ENCODE measurements around the gene MYL12A.

The MYL12A gene

DNA sequence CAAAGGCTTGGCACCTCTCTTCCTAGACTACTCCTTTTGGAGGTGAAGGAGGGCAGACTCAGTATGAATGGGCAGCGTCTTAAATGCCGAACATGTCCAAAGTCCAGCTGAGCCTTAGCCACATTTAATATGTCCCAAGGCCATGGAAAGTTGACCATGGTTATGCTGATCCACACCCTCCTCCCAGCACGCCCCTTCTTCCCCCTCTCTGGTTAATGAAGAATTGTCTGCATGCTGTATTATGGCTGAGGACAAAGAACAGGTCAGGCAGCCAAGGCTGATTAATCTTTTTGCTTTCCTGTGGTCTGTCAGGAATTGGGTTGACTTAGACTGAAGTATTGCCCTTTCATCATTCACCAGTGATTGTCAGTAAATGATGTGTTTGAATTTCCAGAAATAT is 22.0 kb upstream of the MYL12A start:
- DNase-seq, result no peak

DNA sequence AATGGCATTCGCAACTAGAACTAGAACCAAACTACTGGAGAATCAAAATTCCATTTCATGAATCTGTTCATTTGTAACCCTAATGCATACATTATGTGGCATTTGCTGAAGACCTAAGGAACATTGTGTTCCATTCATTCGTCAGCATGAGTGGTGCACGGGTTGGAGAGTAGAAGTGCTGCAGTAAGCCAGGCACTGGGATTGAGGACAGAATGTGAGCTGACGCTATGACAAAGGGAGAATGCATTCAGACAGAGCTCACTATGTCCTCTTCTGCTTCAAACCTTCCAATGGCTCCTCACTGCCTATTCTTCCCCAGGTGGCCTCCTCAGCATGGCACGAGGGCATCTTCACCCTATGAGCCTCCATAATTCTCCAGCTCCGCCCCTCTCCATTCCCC is 21.6 kb upstream of the MYL12A start:
- no peak for DNase-seq

DNA sequence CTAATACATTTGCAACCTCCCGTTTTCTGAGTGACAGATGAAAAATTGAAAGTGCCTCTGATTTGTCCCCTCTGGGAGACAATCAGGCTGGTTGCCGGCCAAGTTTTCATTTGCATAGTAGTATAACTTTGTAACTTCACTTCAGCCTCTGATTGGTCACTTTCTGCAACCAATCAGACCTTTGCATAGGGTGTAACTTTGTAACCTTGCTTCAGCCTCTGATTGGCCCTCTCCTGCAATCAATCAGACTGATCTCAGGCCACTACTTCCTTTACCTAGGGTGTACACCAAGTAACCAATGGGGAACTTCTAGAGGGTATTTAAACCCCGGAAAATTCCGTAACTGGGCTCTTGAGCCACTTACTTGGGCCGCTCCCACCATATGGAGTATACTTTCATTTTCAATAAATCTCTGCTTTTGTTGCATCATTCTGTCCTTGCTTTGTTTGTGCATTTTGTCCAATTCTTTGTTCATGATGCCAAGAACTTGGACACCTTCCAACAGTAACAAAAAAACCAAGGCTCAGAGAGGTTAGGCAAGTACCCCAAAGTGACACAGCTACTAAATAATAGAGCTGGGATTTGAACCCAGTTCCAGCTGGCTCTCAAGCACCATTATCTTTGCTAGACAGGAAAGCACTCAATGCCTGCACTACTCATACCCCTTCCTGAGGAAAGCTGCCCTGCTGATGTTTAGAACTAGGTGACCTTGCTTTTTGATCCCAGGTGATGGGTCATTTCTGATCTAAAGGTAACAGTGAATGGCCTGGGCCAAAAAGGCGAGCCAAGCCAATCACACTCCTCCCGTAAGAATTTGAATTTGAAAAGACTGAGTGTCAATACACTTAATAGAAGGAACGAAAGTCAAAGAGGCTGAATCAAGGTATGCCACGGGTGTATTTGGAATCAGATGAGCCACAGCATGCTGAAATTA is 16.9 kb upstream of the MYL12A start:
- peak; percentile 76 for DNase-seq

DNA sequence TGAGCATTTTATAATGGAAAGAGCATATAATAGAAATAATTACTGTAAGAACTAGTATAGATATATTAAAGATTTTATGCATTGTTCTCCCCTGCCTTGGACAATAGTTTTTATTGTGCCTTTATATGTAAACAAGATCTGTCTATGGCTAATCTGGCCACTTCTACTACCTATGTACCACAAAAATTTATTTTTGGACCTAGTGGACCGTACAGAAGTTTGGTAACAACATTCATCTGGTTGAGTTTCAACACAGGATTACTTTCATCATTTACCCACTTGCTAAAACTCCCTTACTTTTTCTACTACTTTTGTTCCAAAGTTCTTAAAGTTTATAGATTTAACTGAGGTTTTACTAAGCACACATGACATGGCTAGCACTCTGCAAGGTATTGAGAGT is 14.6 kb upstream of the MYL12A start:
- no peak for DNase-seq

DNA sequence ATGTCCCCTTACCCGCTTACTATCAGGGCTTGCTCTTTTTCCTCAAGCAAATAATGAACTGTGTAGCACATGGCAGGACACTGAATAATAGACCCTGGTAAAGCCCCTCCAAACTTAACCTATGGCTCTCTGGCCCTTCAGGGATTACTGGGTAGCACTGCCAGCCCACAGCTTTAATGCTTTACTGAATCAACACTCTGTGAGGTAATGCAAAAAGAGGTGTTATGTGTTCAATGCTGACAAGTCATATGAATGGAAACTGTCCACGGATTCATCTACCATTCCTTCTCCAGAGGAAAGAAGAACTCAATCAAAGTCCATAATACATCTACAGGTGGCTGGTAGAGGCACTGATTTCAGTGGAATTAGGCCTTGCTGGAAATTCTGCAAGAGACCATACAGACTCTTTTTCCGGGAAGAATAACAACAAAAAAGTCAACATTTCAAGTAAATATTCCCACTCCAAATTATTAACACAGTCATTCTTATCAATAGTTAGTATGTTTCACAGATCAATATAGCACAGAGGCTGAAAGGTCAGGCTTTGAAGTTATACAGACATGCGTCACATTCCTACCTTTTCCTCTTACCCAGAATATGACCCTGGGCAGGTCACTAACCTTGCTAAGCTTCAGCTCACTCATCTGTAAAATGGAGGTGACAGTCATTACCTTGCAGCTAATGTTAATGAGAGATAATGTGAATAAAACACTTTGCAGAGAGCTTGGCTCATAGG is 14.0 kb upstream of the MYL12A start:
- DNase-seq, result no peak

DNA sequence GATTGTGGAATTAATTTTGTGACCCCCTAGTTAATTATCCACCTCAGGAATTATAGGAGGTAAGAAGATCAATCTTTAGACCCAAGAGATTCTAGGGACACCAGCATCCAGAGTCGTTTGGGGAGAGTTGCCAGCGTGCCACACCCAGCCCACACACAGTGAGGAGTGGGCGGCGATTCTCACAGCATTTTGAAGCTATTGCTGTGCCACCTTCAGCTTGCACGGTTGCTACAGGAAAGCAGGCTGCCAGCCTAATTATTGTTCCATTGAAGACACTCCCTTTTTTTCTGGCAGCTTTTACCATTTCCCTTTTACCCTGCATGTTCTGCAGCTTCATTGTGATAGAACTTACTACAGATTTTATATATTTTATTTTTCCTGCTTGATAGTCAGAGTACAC is 13.1 kb upstream of the MYL12A start:
- DNase-seq, result no peak

DNA sequence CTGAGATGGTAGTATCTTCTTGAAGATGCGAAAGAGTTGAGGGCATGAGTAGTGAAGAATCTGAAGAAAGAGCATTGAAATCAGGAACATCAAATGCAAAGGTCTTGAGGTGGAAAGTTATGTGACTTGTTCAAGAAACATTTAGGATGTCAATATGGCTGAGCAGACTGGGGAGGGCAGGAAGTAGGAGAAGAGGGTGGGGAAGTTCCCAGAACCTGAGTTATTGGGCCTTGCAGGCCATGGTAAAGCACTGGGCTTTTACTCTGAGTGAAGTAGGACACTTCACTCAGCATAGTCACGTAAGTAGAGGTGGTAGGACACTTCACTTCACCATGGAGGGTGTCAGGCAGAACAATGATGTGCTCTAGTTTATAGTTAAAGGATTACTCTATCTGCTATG is 11.8 kb upstream of the MYL12A start:
- no peak for DNase-seq

DNA sequence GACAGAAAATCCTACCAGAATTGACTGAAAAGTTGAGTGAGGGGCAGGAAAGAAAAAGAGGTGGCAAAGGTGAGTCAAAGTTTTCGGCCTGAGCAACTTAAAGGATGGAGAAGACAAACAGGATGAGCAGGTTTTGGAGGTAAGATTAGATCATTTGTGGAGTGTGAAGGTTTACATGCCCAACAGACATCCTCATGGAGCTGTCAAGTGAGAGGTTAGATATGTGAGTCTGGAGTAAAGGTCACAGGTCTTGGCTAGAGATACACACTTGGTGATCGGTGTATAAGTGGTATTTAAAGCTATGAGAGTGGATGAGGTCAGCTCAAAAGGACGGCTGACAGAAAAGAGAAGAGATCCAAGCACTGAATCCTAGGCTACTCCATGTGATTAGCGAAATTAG is 11.1 kb upstream of the MYL12A start:
- no peak for DNase-seq

DNA sequence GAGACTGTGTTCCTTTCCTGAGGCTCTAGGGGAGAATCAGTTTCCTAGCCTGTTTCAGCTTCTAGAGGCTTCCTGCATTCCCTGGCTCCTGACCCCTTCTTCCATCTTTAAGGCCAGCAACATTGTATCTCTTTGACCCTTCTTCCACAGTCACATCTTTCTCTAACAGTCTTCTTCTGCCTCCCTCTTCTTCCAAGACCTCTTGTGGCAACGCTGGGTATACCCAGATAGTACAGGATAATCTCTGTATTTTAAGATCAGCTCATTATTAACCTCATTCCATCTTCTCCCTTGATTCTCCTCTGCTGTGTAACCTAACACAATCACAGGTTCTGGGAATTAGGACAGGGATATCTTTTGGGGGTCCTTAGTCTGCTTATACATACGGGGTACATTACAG is 8.9 kb upstream of the MYL12A start:
- DNase-seq, result no peak

DNA sequence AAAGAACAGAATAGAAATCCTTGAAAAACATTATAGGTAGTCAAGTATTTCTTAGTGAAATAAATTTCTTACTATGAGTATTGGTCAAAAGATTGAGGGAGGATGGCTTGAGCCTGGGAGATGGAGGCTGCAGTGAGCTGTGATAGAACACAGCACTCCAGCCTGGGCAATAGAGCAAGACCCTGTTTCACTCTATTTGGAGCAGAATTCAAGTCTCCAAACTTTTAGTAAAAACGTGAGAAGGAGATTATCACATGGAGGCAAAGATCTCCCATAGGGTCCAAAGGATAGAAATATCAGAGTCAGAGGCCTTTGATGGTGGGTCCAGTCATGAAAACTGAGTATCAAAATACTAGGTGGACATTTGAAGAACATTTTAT is 2.4 kb upstream of the MYL12A start:
- DNase-seq, result no peak

DNA sequence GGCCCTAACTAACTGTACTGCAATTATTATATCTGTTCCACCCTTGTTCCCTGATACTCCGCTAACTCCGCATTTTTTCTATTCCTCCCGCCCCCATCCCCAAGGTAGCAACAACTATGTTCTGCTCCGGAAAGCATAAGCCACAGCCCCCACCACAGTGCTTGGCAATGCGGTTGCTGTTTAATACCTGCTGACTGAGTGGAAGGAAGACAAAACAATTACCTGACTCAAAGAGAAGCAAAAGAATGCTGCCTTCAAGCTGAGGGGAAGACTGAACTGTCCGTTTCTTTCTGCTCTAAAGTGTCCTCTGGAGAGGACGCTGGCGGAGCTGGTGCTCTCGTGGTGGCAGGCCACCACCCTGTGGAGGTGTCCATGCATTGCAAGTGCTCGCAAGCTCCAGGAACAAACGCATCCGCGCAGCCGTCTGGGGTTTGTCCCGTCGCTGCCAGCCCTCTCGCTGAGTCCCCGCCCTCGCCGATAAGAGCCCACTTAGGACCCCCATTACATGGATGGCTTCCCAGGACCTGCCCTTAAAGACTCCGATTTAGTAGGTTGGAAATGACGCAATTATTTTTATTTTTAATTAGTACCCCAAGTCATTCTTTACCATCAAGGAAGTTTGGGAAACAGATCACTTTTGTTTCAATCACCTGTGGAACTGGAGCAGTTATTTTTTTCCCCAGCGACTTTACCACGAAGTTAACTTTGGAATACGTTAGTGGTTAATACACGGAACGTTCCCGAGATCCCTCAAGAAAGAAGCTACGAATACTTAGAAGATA is 1.6 kb upstream of the MYL12A start:
- DNase-seq, result peak; percentile 91

DNA sequence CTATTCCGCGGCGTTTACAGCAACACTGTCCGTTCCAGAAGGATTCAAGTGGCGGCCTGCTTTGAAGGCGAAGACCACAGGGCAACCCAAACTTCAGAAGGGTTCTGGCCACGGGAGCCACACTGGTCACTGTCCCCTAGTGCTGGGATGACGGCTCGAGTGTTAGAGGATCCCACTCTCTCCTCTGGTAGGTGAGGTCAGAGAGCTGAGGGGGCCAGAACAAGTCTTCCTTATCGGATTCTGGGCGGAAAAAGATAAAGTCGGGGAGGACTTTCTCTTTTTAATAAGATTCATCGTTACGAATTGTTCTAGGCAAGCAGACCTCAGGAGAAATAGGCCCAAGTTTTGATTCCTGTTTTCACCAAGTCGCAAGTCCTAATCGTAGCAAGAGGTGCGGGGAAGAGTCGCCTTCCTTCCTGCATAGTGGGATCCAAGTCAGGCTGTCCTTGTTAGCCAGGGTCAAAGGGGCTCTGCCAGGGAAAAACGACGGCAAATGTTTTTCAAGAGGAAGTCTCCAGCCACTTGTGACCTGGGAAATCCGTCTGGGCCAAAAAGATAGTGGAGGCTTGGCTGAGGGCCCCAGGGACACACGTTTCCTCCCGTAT is 864 bp upstream of the MYL12A start:
- DNase-seq, result peak; percentile 56

DNA sequence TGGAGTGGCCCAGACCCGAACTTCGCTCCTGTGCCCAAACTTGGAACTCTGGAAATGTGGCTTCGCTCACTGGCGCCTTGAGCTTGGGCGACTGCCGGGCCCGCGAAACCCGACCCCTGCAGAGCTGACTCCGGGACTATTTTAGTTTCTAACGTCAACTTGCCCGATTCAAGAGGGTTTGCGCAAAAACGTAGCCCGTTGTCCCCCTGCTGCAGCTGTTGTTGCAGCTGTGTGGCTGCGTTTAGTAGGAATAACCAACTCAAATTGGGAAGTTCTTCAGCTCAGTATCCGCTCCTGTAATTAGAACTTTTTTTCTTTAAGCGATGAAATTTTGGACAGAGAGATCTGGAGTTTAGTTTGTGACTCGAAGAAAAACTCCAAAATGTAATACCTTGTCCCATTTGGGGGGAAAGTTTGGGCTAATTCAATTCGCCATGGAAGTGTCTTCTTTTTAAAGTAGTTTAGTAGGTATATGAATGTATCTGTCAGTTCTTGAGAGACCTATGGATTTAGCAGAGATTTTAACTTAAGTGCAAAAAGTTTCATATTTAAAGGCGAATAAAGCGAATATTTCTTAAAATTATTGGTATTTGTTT is 559 bp downstream of the MYL12A start:
- peak; percentile 69 for DNase-seq

DNA sequence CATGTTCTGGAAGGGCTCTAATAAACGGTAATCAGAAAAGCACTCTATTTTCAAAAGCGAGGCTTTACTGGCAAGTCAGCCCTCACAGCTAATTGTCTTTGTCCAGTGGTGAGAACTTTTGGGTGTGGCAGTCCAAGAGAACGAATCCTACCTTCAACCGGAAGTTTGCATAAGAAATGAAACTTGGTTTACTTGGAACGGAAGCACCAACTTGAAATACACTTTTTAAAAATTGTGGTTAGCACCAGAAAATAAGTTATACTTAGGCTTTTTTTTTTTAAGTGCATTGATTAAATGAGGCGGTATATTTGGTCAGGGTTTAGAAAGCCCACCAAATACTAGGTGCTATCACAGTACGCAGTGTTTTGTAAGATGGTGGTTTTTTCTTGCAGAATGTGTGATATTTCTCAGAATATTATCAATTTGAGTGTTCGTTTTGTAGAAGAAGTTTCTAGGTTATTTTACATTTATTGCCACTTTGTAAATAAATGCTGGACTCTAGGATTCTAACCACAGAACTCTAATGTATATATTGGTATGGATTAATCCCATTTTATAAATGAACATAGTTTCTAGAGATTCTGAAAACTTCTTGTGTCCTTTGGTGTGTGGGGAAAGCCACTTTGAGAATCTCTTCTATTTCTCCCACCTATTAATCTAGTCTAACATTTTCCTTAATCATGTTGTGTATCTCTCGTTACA is 1.2 kb downstream of the MYL12A start:
- peak; percentile 84 for DNase-seq

DNA sequence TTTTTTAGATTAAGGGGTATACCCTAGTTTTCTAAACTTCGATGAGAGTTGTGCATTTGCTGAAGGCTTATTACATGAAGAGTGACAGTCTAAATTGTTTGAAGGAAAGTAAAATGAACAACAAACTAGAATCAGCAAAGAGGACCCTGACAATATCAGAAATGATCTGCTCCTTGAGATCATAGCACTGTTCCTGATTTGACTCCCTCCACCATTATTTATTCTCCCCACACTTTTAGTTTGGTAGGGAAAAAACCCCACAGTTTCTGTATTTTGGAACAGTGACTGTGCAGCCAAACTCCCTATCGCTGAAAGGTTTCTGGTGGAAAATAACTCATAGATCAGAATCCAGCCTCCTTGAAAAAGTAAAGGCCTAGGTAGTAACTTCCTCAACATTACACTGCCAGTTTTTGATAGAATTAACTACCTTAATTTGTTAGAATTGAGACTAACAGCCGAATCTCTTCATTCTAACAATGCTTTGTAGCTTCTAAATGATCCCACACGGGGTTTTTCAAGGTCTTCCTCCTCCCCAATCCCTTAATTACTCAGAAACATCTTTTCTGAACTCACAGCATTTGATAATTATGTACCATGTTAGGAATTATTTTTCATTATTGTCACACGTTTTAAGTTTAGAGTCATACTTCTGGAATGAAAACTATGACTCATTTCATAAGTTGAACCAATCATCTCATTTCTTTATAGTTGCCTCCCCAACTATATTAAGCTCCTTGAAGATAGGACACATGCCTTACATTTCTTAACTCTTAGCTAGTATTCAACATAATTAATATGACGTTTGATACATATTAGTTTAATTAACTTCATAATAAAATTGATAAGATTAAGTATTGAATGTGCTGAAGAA is 2.9 kb downstream of the MYL12A start:
- DNase-seq, result peak; percentile 40

DNA sequence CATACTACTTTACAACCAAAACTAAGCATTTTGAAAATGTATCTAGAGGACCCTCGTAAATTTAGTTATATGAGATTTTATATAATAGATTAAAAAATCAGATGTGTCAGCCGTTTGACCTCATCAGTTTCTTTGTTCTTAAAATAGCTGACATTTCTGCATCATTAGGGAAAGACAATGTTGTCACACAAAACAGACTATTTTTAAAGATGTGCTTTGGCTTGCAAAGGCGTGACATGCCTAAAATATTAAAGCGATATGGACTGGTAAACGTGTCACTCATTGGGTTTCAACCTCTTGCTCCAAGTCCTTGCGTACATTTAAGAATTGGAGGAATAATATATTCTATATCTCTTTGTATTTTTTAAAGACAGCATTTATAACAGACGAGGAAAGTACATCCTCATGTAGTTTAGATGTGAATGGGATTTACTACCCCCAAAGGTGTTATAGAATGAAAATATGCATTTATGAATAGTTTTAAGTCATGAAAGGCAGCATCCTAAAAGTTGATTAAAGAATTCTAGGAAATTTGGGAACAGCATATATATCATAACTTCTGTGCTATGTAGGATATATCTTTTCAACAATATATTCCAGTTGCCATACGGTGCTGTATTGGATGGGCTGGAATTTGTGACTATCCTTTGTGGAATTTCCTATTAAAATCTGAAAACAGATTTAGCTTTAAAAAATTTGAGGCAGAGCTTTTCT is 3.8 kb downstream of the MYL12A start:
- DNase-seq, result no peak

DNA sequence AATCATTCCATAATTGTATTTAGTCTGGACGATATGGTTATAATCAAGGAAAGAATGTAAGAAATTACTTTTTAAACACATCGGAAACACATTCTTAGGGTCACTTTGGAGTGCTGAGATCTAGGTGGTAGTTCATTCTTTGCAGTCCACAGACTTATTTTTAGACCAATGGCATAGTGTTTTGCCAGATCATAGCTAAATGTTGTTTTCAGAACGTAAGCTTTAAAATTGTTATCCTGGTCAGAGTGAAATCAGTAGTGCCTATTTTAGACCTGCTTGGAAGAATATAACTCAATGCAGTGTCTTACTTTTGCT is 4.3 kb downstream of the MYL12A start:
- no peak for DNase-seq

DNA sequence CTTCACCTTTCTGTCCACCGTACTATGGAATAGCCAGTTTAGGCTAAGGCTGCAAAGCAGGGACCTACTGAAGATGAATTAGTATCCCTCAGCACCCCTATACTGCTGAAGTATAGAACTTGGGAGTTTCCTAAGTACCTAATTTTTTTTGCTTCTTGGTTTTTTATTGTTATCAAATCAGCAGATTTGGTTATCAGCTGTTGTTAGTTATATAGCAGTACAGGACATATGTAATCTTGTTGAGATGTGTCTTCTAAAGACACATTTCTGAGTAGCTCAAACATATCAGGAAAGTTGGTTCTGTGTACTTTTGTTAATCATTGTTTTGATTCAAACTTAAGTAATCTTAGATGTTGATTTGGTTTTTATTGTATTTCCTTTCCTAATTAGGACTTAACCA is 5.2 kb downstream of the MYL12A start:
- DNase-seq, result no peak

DNA sequence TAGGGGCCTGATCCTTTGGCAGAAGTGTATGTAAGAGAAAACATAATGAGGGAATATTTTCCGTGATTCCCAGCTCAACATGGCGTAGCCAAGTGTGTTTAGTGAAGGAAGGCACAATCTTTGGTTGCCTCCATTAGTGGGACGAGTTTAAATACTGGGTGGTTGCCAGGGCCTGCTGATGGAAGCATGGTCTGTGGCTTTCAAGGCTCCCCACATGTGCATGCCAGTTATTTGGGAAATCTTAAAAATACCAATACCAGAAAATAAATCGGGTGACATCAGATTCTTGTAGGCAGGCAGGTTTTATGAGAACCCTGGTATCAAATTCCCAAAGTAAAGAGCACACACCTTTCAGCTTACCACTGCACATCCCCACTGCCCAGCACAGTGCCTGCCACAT is 7.1 kb downstream of the MYL12A start:
- no peak for DNase-seq

DNA sequence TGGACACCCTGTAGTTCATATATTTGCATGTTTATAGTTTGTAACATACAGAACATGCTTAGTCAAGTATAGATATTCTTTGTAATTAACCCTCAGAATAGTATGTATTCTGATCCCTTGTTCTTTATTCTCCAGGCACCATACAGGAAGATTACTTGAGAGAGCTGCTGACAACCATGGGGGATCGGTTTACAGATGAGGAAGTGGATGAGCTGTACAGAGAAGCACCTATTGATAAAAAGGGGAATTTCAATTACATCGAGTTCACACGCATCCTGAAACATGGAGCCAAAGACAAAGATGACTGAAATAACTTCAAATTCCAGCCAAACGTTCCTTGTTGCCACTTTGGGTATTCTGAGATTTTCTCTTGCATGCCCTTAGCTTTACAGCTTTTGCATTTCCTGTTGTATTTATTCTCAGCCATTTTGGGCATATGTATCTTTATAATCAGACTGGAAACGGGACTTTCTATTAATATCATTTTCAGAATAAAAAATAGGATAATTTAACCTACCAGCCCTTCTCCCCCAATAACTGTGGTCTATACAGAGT is 8.1 kb downstream of the MYL12A start:
- DNase-seq, result no peak
